ENCODE results near the gene TNRC6B. TPM values are rescaled to one million over a fixed set of nuclear protein-coding genes. Genes with fewer than 3 reads are reported as not detected.

Gene TNRC6B
- total RNA-seq, 6 experiments from 2014 or later: 13.0 to 27.1 (median 22.7) TPM

DNA sequence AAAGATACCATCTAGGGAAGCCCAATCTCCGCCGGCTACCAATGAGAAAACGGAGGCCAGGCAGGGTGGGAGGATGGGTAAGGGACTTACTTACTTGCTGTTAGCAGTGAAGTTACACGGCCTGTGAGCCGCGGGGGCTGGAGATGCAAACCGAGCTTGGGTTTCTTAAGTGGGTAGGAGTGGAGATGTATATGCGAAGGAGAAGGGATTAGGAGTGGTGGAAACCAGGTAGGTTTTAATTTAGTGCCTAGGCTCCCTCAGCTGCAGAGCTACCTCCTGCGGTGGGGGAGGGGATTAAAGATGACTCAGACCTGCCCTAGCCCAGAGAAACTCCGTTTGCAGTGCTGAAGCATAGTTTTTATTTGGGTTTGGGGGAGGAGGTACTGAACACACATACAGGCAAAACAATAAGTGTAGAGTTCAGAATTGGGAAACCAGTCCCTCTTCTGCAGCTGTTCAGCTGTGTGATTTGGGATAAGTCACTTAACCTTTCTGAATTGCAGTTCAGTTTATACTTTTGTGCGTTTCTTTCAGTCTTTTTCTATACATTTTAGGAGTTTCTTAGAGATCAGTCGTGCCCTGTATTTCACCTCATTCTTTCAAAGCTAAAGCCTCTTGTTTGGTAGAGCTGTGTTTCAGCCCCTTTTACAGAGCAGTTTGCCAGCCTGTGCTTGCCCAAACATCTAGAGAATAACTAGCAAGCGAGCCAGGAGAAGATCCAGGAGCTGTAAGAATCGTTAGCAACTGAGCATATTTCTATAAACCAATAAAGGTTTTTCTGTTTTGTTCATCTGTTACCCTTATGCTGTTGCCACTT lies 596 bp upstream of the TNRC6B start:
- intact Hi-C loops (cut with DNase I): no loop called here
- DNase-seq (peak in 2 of 3 donors; percentile 60 to 68), ATAC-seq (peak; percentile 57 to 77 (median 74))
- 19% methylated on average over 14 of the region's 14 CpGs for WGBS (ENCODE audit: insufficient coverage, low coverage, low lambda C conversion rate, missing lambda C conversion rate)
- Histone ChIP-seq H3K27me3 (no peaks in the 10 kb centered on the region), H3K27ac (peak overlapping the region; percentile 73 to 92 (median 89)), H3K9me3 (no peaks in the 10 kb centered on the region), H3K36me3 (no peaks in the 10 kb centered on the region), H3K4me1 (peaks cover 0 to 41% (median 20%) of the 10 kb centered on the region in 4 donors), H3K4me3 (peak overlapping the region; percentile 13 to 70 (median 69))
- TF ChIP-seq POLR2A (IDR thresholded peaks at IDR 0.05): no peak
- TF ChIP-seq CTCF (IDR thresholded peaks at IDR 0.05): no peak

GRCh38 chr22:40178417-40179409 lies 988 bp downstream of the TNRC6B start:
- DNase-seq: peak in 2 of 3 donors; percentile 48 to 55
- TF ChIP-seq POLR2A (IDR thresholded peaks at IDR 0.05) (no peak), CTCF (IDR thresholded peaks at IDR 0.05) (no peak)
- H3K4me1 ChIP-seq: peaks cover 0 to 55% (median 27%) of the 10 kb centered on the region in 4 donors
- intact Hi-C loops (cut with DNase I): no loop called here
- 1% methylated on average over 17 of the region's 17 CpGs for WGBS (ENCODE audit: insufficient coverage, low coverage, low lambda C conversion rate, missing lambda C conversion rate)
- H3K4me3 ChIP-seq: peak overlapping the region; percentile 57 to 70 (median 69)
- H3K36me3 ChIP-seq: no peaks in the 10 kb centered on the region
- no peaks in the 10 kb centered on the region for H3K27me3 ChIP-seq
- ATAC-seq: peak; percentile 16 to 48 (median 33)
- H3K27ac ChIP-seq: peak overlapping the region; percentile 83 to 92 (median 89)
- no peaks in the 10 kb centered on the region for H3K9me3 ChIP-seq

DNA sequence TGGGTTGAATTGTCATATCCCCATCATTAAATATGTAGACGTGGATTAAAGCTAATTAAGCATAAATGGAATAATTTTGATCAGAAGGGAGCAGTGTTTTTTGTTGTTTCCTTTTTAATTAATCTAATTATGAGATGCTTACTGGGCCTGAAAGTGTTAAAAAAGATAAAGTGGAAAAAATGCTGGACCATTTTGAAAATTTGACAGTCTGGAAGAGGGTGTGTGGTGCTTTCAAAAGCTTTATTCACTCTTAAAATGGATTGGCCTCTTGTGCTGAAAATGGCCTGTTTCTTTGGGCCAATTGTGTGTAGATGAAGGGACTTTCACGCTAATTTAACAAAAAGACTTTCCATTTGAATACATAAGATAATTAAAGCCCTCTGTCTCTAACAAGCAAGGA lies 1.8 kb downstream of the TNRC6B start:
- no peaks in the 10 kb centered on the region for H3K9me3 ChIP-seq
- H3K27me3 ChIP-seq: no peaks in the 10 kb centered on the region
- peak overlapping the region; percentile 83 to 92 (median 89) for H3K27ac ChIP-seq
- no peak for TF ChIP-seq CTCF (IDR thresholded peaks at IDR 0.05)
- no peak for TF ChIP-seq POLR2A (IDR thresholded peaks at IDR 0.05)
- no peak for ATAC-seq
- 20% methylated on average over 2 of the region's 2 CpGs for WGBS (ENCODE audit: insufficient coverage, low coverage, low lambda C conversion rate, missing lambda C conversion rate)
- DNase-seq: no peak
- no peaks in the 10 kb centered on the region for H3K36me3 ChIP-seq
- intact Hi-C loops (cut with DNase I): no loop called here
- peak overlapping the region; percentile 57 to 70 (median 69) for H3K4me3 ChIP-seq
- H3K4me1 ChIP-seq: peaks cover 0 to 63% (median 32%) of the 10 kb centered on the region in 4 donors

DNA sequence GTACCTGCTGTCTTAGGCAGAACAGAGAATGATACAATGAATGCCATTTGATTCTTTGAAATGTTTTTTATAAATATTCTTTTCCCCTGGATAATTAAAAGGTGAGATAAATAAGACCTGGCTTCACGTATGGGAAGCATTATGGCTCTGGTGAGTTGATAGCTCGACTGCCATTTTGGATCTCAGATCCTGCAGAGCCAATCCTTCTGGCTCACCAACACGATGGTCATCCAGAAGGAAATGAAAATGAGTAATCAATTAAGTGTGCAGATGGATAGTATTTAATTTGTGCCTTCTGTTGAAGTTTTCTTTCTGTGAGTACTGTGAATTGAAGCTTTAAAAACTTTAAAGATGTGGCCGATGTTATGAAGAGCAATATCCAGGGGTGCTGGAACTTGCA lies 2.7 kb downstream of the TNRC6B start:
- 44% methylated on average over 4 of the region's 4 CpGs for WGBS (ENCODE audit: insufficient coverage, low coverage, low lambda C conversion rate, missing lambda C conversion rate)
- no peaks in the 10 kb centered on the region for H3K27me3 ChIP-seq
- intact Hi-C loops (cut with DNase I): loop anchor here (5.0 to 10.0 kb wide), 2 partner anchors 82 to 94 kb away; no protein-coding TSS in a partner anchor
- H3K9me3 ChIP-seq: no peaks in the 10 kb centered on the region
- H3K27ac ChIP-seq: peak overlapping the region in 2 of 3 donors; percentile 89 to 92
- H3K36me3 ChIP-seq: no peaks in the 10 kb centered on the region
- TF ChIP-seq CTCF (IDR thresholded peaks at IDR 0.05) (no peak), POLR2A (IDR thresholded peaks at IDR 0.05) (no peak)
- no peak for ATAC-seq
- peaks cover 0 to 72% (median 35%) of the 10 kb centered on the region in 4 donors for H3K4me1 ChIP-seq
- H3K4me3 ChIP-seq: no peak overlapping the region
- DNase-seq: no peak

Data from right lobe of liver (tissue), 6 donors.